Measurements from ENCODE around the gene SURF4.
"Not testable (repeated sequence)": the region's sequence is repeated elsewhere in the genome, so short reads cannot be mapped to it uniquely, and the experiment has no call there.

Gene SURF4

GRCh38 chr9:133335924-133336811 lies 39.7 kb downstream of the SURF4 start, which contains the start of gene SURF6:
TSS of gene SURF6 (minus strand) at chr9:133336188. CDS start at chr9:133336132, 56 bp downstream.
- peaks cover 62% of the 10 kb centered on the region for H3K36me3 ChIP-seq (ENCODE audit: insufficient read depth, low read depth, low read length)
- H3K9me3 ChIP-seq (ENCODE audit: insufficient read depth, low read depth, low read length), result no peaks in the 10 kb centered on the region

GRCh38 chr9:133334888-133335287 lies 41.0 kb downstream of the SURF4 start:
- H3K9ac ChIP-seq (ENCODE audit: low read depth, low read length), result peak overlapping the region; percentile 84
- peak overlapping the region; percentile 92 for H3K4me3 ChIP-seq (ENCODE audit: low read length)
- H3K27ac ChIP-seq (ENCODE audit: low read length); H3K4me1 ChIP-seq (ENCODE audit: insufficient read depth, low read length); H3K9me3 ChIP-seq (ENCODE audit: insufficient read depth, low read depth, low read length); H3K27me3 ChIP-seq (ENCODE audit: insufficient read depth, low read length): not testable (repeated sequence)
- peaks cover 62% of the 10 kb centered on the region for H3K36me3 ChIP-seq (ENCODE audit: insufficient read depth, low read depth, low read length)

More at GRCh38 chr9:133335924-133336811, 39.7 kb downstream of the SURF4 start, which contains the start of gene SURF6:
- no peaks in the 10 kb centered on the region for H3K27me3 ChIP-seq (ENCODE audit: insufficient read depth, low read length)
- peak within 1 kb of the TSS; percentile 92 for H3K4me3 ChIP-seq (ENCODE audit: low read length)
- peak within 1 kb of the TSS; percentile 96 for H3K27ac ChIP-seq (ENCODE audit: low read length)
- H3K9ac ChIP-seq (ENCODE audit: low read depth, low read length), result peak within 1 kb of the TSS; percentile 84
- H3K4me1 ChIP-seq (ENCODE audit: insufficient read depth, low read length), result peaks cover 7% of the 10 kb centered on the region; the same call in 1 of the 2 replicates

GRCh38 chr9:133334161-133334560 lies 41.7 kb downstream of the SURF4 start:
- Histone ChIP-seq H3K9ac (ENCODE audit: low read depth, low read length) (peak overlapping the region; percentile 84), H3K36me3 (ENCODE audit: insufficient read depth, low read depth, low read length) (peaks cover 58% of the 10 kb centered on the region), H3K4me1 (ENCODE audit: insufficient read depth, low read length) (peaks cover 7% of the 10 kb centered on the region; the same call in 1 of the 2 replicates), H3K27me3 (ENCODE audit: insufficient read depth, low read length) (no peaks in the 10 kb centered on the region), H3K27ac (ENCODE audit: low read length) (no peak overlapping the region), H3K9me3 (ENCODE audit: insufficient read depth, low read depth, low read length) (no peaks in the 10 kb centered on the region), H3K4me3 (ENCODE audit: low read length) (peak overlapping the region; percentile 92)

DNA sequence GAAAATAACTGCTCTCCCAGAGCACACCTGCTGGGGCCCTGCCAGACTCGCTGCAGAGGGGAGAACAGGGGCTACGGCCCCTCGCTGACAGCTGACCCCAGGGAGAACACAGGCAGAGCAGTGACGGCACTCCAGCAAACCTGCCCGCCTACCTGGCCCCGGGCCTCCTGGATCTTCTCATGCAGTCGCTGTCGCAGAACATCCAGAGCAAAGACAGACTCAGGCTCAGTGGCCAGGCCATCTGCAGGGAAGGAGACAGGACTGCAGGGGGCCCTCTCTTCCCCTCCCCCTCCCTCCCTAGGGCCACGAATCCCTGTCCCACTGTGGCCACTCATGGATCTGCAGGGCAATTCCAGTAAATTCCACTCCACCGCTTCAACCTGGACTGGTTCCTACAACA lies 42.3 kb downstream of the SURF4 start:
- Histone ChIP-seq H3K9me3 (ENCODE audit: insufficient read depth, low read depth, low read length) (no peaks in the 10 kb centered on the region), H3K36me3 (ENCODE audit: insufficient read depth, low read depth, low read length) (peaks cover 52% of the 10 kb centered on the region), H3K4me3 (ENCODE audit: low read length) (no peak overlapping the region), H3K27me3 (ENCODE audit: insufficient read depth, low read length) (no peaks in the 10 kb centered on the region), H3K27ac (ENCODE audit: low read length) (no peak overlapping the region), H3K9ac (ENCODE audit: low read depth, low read length) (no peak overlapping the region), H3K4me1 (ENCODE audit: insufficient read depth, low read length) (peaks cover 7% of the 10 kb centered on the region; the same call in 1 of the 2 replicates)

DNA sequence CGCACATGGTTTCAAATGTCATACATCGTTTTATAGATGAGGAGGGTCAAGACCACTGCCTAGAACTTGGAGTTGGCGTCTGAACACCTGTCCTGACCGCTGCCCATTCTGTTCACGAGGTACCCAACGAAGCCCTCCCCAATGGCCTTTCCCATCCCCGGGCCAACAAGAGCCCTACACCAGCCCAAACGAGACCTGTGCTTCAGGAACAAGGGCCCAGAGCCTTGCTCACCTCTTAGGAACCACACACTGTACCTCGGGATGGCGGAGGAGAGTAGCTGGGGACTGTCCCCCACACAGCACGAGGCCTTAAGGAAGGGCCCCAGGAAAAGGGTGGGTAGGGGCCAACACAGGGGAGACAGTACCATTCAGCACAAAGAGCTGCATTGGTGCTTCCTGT lies 42.8 kb downstream of the SURF4 start:
- Histone ChIP-seq H3K9ac (ENCODE audit: low read depth, low read length) (no peak overlapping the region), H3K27me3 (ENCODE audit: insufficient read depth, low read length) (no peaks in the 10 kb centered on the region), H3K4me3 (ENCODE audit: low read length) (no peak overlapping the region), H3K9me3 (ENCODE audit: insufficient read depth, low read depth, low read length) (no peaks in the 10 kb centered on the region), H3K4me1 (ENCODE audit: insufficient read depth, low read length) (peaks cover 7% of the 10 kb centered on the region; the same call in 1 of the 2 replicates), H3K36me3 (ENCODE audit: insufficient read depth, low read depth, low read length) (peaks cover 51% of the 10 kb centered on the region), H3K27ac (ENCODE audit: low read length) (no peak overlapping the region)

- peaks cover 51% of the 10 kb centered on the region for H3K36me3 ChIP-seq (ENCODE audit: insufficient read depth, low read depth, low read length)
- H3K27ac ChIP-seq (ENCODE audit: low read length), result no peak overlapping the region
- H3K4me1 ChIP-seq (ENCODE audit: insufficient read depth, low read length), result peaks cover 7% of the 10 kb centered on the region; the same call in 1 of the 2 replicates
- H3K27me3 ChIP-seq (ENCODE audit: insufficient read depth, low read length), result no peaks in the 10 kb centered on the region
- no peak overlapping the region for H3K4me3 ChIP-seq (ENCODE audit: low read length)
- H3K9me3 ChIP-seq (ENCODE audit: insufficient read depth, low read depth, low read length), result no peaks in the 10 kb centered on the region
- no peak overlapping the region for H3K9ac ChIP-seq (ENCODE audit: low read depth, low read length)
These were observed 43.5 kb downstream of the SURF4 start for GRCh38 chr9:133332381-133332730.

GRCh38 chr9:133331641-133332380 lies 44.0 kb downstream of the SURF4 start:
- no peak overlapping the region for H3K27ac ChIP-seq (ENCODE audit: low read length)
- H3K9ac ChIP-seq (ENCODE audit: low read depth, low read length), result no peak overlapping the region
- H3K36me3 ChIP-seq (ENCODE audit: insufficient read depth, low read depth, low read length), result peaks cover 51% of the 10 kb centered on the region
- H3K9me3 ChIP-seq (ENCODE audit: insufficient read depth, low read depth, low read length), result no peaks in the 10 kb centered on the region
- H3K27me3 ChIP-seq (ENCODE audit: insufficient read depth, low read length), result no peaks in the 10 kb centered on the region
- peaks cover 7% of the 10 kb centered on the region; the same call in 1 of the 2 replicates for H3K4me1 ChIP-seq (ENCODE audit: insufficient read depth, low read length)
- no peak overlapping the region for H3K4me3 ChIP-seq (ENCODE audit: low read length)

- Histone ChIP-seq H3K27me3 (ENCODE audit: insufficient read depth, low read length) (no peaks in the 10 kb centered on the region), H3K36me3 (ENCODE audit: insufficient read depth, low read depth, low read length) (peaks cover 51% of the 10 kb centered on the region), H3K9me3 (ENCODE audit: insufficient read depth, low read depth, low read length) (no peaks in the 10 kb centered on the region), H3K4me3 (ENCODE audit: low read length) (no peak overlapping the region), H3K4me1 (ENCODE audit: insufficient read depth, low read length) (peaks cover 7% of the 10 kb centered on the region; the same call in 1 of the 2 replicates), H3K27ac (ENCODE audit: low read length) (no peak overlapping the region), H3K9ac (ENCODE audit: low read depth, low read length) (no peak overlapping the region)
These were observed 44.6 kb downstream of the SURF4 start for GRCh38 chr9:133331221-133331620.

DNA sequence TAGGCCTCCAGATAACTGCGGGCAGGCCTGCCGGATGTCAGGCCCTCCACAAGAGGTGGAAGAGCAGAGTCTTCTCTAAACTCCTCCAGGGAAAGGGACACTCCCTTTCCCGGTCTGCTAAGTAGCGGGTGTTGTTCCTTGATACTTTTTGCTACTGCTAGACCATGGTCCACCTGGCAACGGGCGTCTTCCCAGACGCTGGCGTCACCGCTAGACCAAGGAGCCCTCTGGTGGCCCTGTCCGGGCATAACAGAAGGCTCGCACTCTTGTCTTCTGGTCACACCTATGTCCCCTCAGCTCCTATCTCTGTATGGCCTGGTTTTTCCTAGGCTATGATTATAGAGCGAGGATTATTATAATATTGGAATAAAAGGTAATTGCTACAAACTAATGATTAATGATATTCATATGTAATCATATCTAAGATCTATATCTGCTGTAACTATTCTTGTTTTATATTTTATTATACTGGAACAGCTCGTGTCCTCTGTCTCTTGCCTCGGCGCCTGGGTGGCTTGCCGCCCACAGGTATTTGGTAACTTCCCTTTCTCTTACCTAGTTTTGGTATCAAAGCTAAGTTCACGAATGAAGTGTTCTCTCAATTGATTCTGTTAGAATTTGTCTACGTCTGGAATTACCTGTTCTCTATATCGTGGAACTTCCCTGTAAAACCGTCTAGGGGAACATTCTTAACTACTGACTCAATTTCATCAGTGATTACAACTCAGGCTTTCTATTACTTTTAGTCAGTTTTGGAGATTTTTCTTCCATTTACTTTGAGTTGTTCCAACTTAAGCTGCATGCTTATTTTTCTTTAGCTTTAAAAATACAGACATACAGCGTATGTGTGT lies 46.3 kb downstream of the SURF4 start:
- H3K27ac ChIP-seq (ENCODE audit: low read length); H3K9ac ChIP-seq (ENCODE audit: low read depth, low read length); H3K9me3 ChIP-seq (ENCODE audit: insufficient read depth, low read depth, low read length); H3K4me1 ChIP-seq (ENCODE audit: insufficient read depth, low read length); H3K4me3 ChIP-seq (ENCODE audit: low read length); H3K27me3 ChIP-seq (ENCODE audit: insufficient read depth, low read length): not testable (repeated sequence)
- peaks cover 49% of the 10 kb centered on the region for H3K36me3 ChIP-seq (ENCODE audit: insufficient read depth, low read depth, low read length)

- Histone ChIP-seq H3K4me1 (ENCODE audit: insufficient read depth, low read length) (no peaks in the 10 kb centered on the region), H3K9me3 (ENCODE audit: insufficient read depth, low read depth, low read length) (peaks cover 14% of the 10 kb centered on the region), H3K27ac (ENCODE audit: low read length) (no peak overlapping the region), H3K36me3 (ENCODE audit: insufficient read depth, low read depth, low read length) (peaks cover 33% of the 10 kb centered on the region), H3K4me3 (ENCODE audit: low read length) (no peak overlapping the region), H3K27me3 (ENCODE audit: insufficient read depth, low read length) (no peaks in the 10 kb centered on the region), H3K9ac (ENCODE audit: low read depth, low read length) (no peak overlapping the region)
These were observed 47.9 kb downstream of the SURF4 start for GRCh38 chr9:133327834-133328484.

- not testable (repeated sequence) for H3K27me3 ChIP-seq (ENCODE audit: insufficient read depth, low read length); H3K9ac ChIP-seq (ENCODE audit: low read depth, low read length); H3K27ac ChIP-seq (ENCODE audit: low read length); H3K4me1 ChIP-seq (ENCODE audit: insufficient read depth, low read length); H3K4me3 ChIP-seq (ENCODE audit: low read length)
- Histone ChIP-seq H3K36me3 (ENCODE audit: insufficient read depth, low read depth, low read length) (peaks cover 24% of the 10 kb centered on the region), H3K9me3 (ENCODE audit: insufficient read depth, low read depth, low read length) (peaks cover 14% of the 10 kb centered on the region)
These were observed 48.8 kb downstream of the SURF4 start for GRCh38 chr9:133327021-133327420.
